GM03348 (cell line): ENCODE data around the gene CERCAM.

Experiments used
- DNase-seq: peaks from one replicate; pipeline ENCODE4 v3.0.0; 2012; ENCODE audit warnings: low spot score

Gene CERCAM, protein sequence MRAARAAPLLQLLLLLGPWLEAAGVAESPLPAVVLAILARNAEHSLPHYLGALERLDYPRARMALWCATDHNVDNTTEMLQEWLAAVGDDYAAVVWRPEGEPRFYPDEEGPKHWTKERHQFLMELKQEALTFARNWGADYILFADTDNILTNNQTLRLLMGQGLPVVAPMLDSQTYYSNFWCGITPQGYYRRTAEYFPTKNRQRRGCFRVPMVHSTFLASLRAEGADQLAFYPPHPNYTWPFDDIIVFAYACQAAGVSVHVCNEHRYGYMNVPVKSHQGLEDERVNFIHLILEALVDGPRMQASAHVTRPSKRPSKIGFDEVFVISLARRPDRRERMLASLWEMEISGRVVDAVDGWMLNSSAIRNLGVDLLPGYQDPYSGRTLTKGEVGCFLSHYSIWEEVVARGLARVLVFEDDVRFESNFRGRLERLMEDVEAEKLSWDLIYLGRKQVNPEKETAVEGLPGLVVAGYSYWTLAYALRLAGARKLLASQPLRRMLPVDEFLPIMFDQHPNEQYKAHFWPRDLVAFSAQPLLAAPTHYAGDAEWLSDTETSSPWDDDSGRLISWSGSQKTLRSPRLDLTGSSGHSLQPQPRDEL

DNA sequence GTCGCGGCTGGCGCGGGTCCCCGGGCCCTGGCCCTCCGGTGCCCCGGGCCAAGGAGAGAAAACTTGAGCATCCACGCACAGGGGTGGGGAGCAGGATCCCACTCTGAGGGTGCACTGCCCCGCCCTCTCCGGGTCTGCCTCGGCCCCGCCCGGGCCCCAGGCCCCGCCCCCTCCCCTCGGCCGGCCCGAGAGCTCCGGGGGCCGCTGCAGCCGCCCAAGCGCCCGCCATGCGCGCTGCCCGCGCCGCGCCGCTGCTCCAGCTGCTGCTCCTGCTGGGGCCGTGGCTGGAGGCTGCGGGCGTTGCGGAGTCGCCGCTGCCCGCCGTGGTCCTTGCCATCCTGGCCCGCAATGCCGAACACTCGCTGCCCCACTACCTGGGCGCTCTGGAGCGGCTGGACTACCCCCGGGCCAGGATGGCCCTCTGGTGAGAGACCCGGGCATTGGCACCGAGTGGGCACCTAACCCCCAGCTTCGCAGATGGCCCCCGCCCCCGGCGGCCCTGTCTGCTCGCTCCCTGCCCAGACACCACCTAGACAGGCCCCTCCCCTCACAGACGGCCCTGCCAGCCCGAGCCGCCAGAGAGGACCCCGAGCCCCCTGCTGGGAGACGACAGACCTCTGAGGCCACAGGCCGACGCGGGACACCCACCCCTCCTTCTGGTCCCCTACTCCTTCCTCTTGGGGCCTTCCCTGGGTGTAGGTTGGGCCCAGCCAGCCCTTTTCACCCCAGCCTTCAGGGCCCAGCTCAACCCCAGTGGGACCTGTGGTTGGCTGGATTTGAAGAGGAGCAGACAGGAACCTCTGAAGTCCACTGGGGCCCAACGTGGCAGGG is at the start of gene CERCAM:
Gene CERCAM, plus strand, starts transcription at position 207 of the 831 bp plus-strand sequence. Its CDS starts 21 bp downstream, at position 228.
- DNase-seq = peak; percentile 97

- DNase-seq = no peak
These were observed 49.0 kb upstream of the CERCAM start for GRCh38 chr9:128371630-128372117.

- no peak for DNase-seq
These were observed 48.4 kb upstream of the CERCAM start for GRCh38 chr9:128372188-128372641.

DNA sequence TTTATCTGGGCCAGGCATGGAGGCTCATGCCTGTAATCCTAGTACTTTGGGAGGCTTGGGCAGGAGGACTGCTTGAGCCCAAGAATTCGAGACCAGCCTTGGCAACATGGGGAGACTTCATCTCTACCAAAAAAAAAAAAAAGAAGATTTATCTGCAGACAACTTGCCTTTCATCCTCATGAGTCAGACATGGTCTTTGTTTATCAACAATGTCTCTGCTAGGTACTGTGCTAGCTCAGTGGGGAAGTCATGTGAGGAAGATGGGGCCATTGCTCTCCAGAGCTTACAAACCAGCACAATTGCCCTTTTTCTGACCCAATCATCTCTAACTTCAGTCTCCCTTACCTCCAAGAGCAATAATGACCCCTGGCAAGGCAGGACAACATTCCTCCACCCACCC is 47.9 kb upstream of the CERCAM start:
- DNase-seq = no peak

DNA sequence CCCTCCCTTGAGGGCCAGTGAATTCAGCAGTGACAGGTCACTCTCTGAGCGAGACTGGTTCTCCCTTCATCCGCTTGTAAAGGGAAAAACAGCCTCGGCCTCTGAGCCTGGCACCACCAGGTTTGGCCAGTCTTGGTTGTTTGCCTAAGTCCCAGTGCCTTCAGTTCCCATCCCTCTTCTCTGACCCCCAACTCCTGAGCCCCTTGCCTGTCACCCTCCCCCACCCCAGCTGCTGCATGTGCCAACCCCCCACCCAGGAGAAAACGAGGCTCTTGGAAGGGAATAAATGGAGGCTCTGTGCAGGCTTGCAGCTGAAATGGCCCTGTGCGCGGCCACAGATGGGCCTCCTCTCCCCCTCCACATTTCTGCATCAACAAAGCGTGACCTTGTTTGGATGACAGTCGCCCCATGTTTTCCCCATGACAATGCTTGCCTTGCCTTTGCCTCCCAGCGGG is 46.4 kb upstream of the CERCAM start:
- no peak for DNase-seq

DNA sequence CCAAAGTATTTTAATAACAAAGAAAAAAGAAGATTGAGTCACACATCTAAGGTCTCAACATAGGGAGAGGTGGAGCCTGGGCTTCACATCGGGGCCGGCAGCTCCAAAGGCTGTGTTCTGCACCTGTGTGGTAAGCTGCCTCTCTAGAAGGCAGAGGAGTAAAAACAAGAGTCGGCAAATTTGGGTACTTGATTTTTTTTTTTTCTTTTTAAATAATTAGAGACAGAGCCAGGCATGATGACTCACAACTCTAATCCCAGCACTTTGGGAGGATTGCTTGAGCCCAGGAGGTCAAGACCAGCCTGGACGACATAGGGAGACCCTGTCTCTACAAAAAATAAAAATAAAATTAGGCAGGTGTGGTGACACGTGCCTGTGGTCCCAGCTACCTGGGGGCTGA is 44.8 kb upstream of the CERCAM start:
- no peak for DNase-seq

DNA sequence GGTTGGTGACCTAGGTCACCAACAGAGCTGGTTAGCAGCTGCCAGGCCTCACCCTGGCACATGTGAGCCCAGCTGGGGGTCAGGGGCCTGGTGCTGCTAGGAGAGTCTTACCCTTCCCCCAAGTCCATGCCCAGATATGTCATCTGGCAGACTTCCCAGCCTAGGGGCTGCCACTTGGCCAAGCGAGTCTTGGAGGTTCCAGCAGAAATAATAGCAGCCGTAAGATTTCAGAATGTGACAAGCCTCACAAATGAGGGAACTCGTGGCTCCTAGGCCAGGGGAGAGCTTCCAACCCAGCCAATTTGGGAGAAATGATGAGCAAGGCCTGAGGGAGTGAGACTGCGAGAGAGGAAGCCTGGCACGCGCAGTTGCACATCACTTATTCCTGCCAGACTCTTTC is 38.4 kb upstream of the CERCAM start:
- no peak for DNase-seq

DNA sequence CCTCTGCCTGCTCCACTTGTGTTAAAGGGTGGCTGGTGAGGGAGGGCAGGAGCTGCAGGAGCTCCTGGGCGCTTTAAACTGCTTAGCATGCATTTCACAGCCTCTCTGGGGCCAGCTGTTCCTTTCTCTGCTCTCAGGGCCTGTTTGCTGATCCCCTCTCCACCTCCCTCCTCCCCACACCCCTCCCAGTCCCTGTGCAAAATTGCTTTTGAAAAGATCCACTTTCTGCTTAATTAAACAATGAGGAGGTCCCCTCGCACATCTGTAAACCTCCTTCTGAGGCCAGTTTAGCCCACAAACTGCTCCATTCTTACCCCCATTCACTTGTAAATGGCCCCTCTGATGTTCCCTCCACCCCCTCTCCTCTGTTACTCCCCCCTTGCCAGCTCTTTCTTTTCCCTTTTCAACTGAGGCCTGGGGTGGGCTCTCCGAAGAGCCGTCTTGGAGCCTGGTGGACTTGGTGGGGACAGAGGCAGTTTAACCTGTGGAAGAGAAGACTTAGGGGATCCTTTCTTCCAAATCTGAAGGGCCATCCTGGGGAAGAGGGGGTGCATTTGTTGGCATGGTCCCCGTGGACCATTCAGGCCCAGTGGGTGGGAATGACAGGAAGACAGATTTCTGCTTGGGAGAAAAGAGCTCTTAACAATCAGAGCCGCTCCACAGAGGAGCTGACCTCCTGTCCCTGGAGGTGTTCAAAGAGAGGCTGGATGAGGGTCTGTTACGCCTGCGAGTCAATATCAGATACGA is 37.5 kb upstream of the CERCAM start:
- DNase-seq = no peak

DNA sequence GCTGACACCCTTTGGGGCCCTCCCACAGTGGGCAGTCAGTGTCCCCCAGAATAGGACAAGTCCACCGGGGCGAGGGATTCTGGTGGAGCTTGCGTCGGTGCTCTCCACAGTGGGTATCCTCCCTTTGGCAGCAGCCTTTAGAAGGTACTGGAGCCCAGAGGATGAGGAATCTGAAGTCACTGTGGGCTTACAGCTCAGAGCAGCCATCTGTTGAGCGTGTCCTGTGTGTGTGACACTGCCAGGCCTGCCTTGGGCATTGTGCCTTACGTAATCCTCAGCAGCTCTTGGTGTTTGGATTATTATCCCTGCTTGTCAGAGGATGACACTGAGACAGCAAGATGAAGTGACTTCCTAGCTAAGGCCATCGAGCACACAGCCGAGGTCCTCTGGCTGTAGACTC is 36.9 kb upstream of the CERCAM start:
- DNase-seq = no peak

GRCh38 chr9:128384801-128385495 is 35.7 kb upstream of the CERCAM start:
- no peak for DNase-seq

DNA sequence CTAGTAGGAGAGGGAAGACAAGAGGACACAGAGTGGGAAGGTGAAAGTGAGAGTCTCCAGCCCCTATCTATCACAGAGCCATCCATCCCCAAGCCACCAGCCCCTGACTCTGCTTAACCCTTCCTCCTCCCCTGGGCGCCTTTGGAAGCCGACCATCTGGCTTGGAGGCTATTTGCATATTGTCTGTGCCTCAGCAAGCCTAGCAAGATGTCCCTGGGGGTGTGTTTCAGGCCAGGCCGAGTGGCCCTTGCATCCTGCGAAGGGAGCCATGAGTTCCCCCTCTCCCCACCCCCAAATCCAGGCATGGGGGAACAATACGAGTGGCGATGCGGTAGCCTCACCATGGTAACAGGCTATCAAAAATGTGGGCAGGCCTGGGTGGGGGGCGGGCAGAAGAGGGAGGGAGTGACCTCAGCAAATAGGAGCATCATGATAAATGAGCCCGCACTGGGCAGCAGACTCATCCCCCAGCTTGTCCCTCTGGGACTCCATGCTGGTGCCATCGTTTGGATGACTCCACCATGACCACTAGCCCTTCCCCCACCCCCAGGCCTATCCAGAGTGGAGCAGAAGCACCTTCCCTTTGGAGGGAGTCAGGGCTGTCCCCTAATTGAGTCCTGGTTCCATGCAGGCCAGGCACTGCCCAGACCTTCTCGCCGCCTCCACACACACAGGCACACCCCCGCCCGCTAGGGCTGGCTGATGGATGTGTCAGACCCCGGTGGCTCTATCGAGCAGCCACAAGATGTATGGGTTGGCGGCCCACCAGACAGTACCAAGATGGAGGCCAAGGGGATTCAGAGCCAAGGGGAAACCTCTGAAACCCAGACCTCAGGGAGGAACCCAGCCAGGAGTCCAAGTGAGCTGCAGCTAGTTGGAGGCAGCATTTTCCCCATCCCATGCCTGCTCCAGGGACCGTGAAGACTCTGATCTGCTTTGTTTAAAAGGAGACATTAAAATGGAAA is 34.9 kb upstream of the CERCAM start:
- DNase-seq = no peak

GRCh38 chr9:128388150-128388549 is 32.5 kb upstream of the CERCAM start:
- no peak for DNase-seq

DNA sequence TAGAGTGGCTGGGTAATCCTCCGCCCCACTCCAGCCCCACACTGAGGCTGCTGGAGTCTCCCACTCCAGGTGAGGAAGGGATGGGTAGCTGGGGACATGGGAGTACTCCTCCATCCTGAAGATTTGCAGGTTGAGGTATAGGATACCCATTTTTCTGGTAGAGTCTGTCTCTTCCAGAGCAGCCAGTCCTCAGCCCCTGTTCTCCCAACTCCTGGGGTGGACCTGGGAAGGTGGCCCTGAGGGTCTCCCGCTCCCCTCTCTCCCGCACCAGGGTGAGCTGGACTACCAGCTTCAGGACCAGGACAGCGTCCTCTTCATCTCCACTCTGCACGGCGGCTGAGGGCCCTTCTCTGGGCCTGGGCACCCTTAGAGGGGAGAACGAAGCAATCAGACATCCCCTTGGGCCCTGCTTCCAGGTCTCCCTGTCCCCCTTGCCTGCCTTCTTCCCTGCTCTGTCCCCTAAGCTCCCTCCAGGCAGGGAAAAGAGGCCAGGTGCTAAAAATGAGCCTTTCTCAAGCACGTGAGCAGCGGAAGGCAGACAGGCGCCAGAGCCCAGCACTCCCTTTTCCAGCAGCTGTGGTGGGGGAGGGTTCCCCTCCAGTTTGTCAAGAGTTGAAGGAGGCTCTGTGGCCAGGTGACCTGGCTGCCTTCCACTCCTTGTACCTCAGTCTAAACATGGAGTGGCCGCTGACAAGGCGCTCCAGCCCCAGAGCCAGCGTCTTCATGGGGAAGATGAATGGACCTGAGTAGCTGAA is 31.1 kb upstream of the CERCAM start:
- no peak for DNase-seq

- no peak for DNase-seq
These were observed 30.4 kb upstream of the CERCAM start for GRCh38 chr9:128390150-128390812.

- DNase-seq = no peak
These were observed 29.6 kb upstream of the CERCAM start for GRCh38 chr9:128390813-128391711.

GRCh38 chr9:128391956-128392301 is 28.7 kb upstream of the CERCAM start:
- DNase-seq = no peak

- no peak for DNase-seq
These were observed 28.1 kb upstream of the CERCAM start for GRCh38 chr9:128392302-128393144.
